Measurements from ENCODE around the gene SFT2D3. TPM values are rescaled to one million over a fixed set of nuclear protein-coding genes. Genes with fewer than 3 reads are reported as not detected.
A peak's percentile ranks its signal among the peaks of the same experiment; 100 is the strongest.

SFT2D3 gene
- total RNA-seq, 1 experiment from 2014 or later, result 3.1 TPM

DNA sequence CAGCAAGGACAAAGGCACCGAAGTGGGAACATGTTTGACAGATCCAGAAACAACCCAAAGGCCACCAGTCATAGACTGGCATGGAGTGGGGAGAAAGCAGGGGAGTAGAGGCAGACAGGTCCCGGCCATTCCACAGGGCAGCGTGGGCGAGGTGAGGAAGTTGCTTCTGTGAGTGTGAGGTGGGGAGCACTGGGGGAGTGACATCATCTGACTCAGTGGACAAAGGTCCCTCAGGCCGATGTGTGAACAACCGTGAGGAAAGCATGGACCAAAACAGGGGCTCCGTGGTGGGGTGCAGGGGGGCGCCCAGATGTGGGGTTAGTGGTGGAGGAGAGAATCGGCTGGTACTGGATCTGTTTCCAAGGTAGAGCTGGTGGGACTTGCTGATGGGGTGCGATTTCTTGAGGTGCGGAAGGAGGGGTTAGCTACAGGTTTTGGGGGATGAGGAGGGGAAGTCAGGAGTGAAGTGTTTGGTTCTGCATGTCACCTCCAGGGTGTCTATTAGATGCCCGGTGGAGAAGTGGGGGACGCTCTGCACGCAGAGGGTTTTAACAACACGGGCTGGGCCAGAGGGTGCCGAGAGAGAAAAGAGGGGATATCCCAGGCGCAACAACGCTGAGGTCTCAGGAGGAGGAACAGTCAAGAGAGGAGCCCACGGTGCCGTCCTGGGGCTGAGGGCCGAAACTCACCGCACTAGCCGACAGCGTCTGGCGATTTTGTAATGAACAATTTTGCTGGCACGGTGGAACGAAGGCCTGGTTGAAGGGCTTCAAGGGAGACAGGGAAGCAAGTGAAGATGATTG is 2.5 kb upstream of the SFT2D3 start:
- ChIA-PET RAD21 (ENCODE audit: low non-redundant PET in 1 of 2, low total read pairs in 2 of 2, uncharacterized antibody in 2 of 2, unreplicated experiment in 2 of 2) (no interaction called here), CTCF (no interaction called here), POLR2A (no interaction called here)
- H4K20me1 ChIP-seq (ENCODE audit: insufficient read depth), result no peaks in the 10 kb centered on the region
- TF ChIP-seq FOSL1 (IDR thresholded peaks at IDR 0.05; ENCODE audit: low read depth) (no peak), TCF7L2 (IDR thresholded peaks at IDR 0.05; ENCODE audit: borderline replicate concordance, extremely low read depth, insufficient read depth, insufficient read length) (no peak), POLR2AphosphoS5 (IDR thresholded peaks at IDR 0.05; ENCODE audit: low read depth, low read length) (no peak)
- TF ChIP-seq, protein P1, sequence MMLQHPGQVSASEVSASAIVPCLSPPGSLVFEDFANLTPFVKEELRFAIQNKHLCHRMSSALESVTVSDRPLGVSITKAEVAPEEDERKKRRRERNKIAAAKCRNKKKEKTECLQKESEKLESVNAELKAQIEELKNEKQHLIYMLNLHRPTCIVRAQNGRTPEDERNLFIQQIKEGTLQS (IDR thresholded peaks at IDR 0.05), result no peak
- H3K9ac ChIP-seq (ENCODE audit: low read length), result no peak overlapping the region
- 0 out of 4 replicates have a peak, but pooled peaks cover 0 to 6% of the 10 kb centered on the region in 2 experiments for H3K36me3 ChIP-seq (ENCODE audit: control insufficient read depth in 1 of 2, insufficient read depth in 2 of 2, low read length in 2 of 2)
- intact Hi-C loops (cut with micrococcal nuclease), result no loop called here
- H3K4me1 ChIP-seq (ENCODE audit: control insufficient read depth in 1 of 2, insufficient read depth in 2 of 2, low read length in 2 of 2), result peaks cover 13 to 59% of the 10 kb centered on the region in 2 experiments
- H3K9me3 ChIP-seq (ENCODE audit: control insufficient read depth in 1 of 2, insufficient read depth in 1 of 2, low read depth in 1 of 2, low read length in 2 of 2), result no peaks in the 10 kb centered on the region
- H3K4me3 ChIP-seq (replicated peaks in 1 of 2; ENCODE audit: low read depth in 1 of 2, low read length in 2 of 2), result no peak overlapping the region
- ATAC-seq (no peak), DNase-seq (ENCODE audit: low read depth, low spot score) (no peak)
- no peaks in the 10 kb centered on the region for H3K27me3 ChIP-seq (ENCODE audit: insufficient read depth, low read length)
- no peak overlapping the region for H3K27ac ChIP-seq (ENCODE audit: low read depth, low read length)
- no peak overlapping the region for H2AFZ ChIP-seq (ENCODE audit: low read depth, low read length, poor library complexity, severe bottlenecking)
- no TSS peak for BruUV-seq (replicated peaks)
- no peaks in the 10 kb centered on the region for H3K9me2 ChIP-seq (ENCODE audit: insufficient read depth)
- H3K79me2 ChIP-seq (ENCODE audit: insufficient read depth, low read length), result peaks cover 13% of the 10 kb centered on the region
- H3K4me2 ChIP-seq (ENCODE audit: low read length), result no peak overlapping the region

DNA sequence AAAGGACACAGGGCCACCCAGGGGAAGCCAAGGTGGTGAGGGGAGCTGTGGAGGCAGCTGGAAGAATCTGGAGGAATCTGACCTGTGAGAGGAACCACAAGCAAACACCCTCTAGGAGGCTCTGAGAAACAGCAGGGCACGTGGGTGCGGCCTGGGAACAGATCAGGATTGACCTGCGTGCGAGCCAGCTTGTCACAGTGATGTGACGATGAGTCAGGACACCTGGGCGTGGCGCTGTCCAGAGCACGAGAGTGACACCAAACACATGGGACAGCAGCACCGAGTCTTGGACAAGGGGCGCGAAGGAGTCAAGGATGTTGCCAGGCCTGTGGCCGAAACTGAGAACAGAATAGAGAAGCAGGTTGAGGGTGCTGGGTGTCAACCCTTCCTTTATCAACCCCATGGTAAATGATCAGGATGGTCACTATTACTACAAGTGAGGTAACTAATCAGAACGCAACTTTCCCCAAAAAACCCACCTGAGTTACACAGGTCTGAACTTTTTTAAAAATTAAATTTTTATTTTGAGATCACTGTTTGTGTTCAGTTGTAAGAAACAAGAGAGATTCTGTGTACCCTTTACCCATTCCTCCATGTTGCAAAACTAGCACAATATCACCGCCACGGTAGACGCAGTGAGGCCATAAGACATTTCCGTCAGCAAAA is 637 bp upstream of the SFT2D3 start:
- H4K20me1 ChIP-seq (ENCODE audit: insufficient read depth), result no peaks in the 10 kb centered on the region
- no peak overlapping the region for H2AFZ ChIP-seq (ENCODE audit: low read depth, low read length, poor library complexity, severe bottlenecking)
- DNase-seq (ENCODE audit: low read depth, low spot score) (peak; percentile 95), ATAC-seq (peak; percentile 68)
- no peaks in the 10 kb centered on the region for H3K9me3 ChIP-seq (ENCODE audit: control insufficient read depth in 1 of 2, insufficient read depth in 1 of 2, low read depth in 1 of 2, low read length in 2 of 2)
- H3K4me3 ChIP-seq (replicated peaks in 1 of 2; ENCODE audit: low read depth in 1 of 2, low read length in 2 of 2), result peak overlapping the region; percentile 59 to 72
- ChIA-PET RAD21 (ENCODE audit: low non-redundant PET in 1 of 2, low total read pairs in 2 of 2, uncharacterized antibody in 2 of 2, unreplicated experiment in 2 of 2) (interaction anchor here in 1 of 2 experiments (1.0 kb wide), 1 partner anchor 110 kb away, joined by 4 read pairs; no protein-coding TSS in a partner anchor), CTCF (interaction anchor here (1.0 to 1.8 kb wide), 2 partner anchors 109 to 504 kb away, joined by 3 to 9 read pairs; no protein-coding TSS in a partner anchor), POLR2A (interaction anchor here (0.7 to 1.0 kb wide), 4 partner anchors 11 to 504 kb away, joined by 3 to 4 read pairs (median 3); no protein-coding TSS in a partner anchor)
- intact Hi-C loops (cut with micrococcal nuclease), result loop anchor here (2.0 kb wide), 2 partner anchors 110 to 174 kb away; partner anchors contain the start of gene IWS1
- BruUV-seq (replicated peaks), result TSS peak; percentile 87
- peak overlapping the region; percentile 79 for H3K9ac ChIP-seq (ENCODE audit: low read length)
- H3K27me3 ChIP-seq (ENCODE audit: insufficient read depth, low read length), result no peaks in the 10 kb centered on the region
- H3K9me2 ChIP-seq (ENCODE audit: insufficient read depth), result no peaks in the 10 kb centered on the region
- H3K27ac ChIP-seq (ENCODE audit: low read depth, low read length), result peak overlapping the region; percentile 98
- peaks cover 13% of the 10 kb centered on the region for H3K79me2 ChIP-seq (ENCODE audit: insufficient read depth, low read length)
- H3K36me3 ChIP-seq (ENCODE audit: control insufficient read depth in 1 of 2, insufficient read depth in 2 of 2, low read length in 2 of 2), result peaks cover 2 to 6% of the 10 kb centered on the region in 2 experiments; a peak in 2 of 4 replicates
- peaks cover 13 to 44% of the 10 kb centered on the region in 2 experiments for H3K4me1 ChIP-seq (ENCODE audit: control insufficient read depth in 1 of 2, insufficient read depth in 2 of 2, low read length in 2 of 2)
- H3K4me2 ChIP-seq (ENCODE audit: low read length), result peak overlapping the region; percentile 83
- TF ChIP-seq, protein P2, sequence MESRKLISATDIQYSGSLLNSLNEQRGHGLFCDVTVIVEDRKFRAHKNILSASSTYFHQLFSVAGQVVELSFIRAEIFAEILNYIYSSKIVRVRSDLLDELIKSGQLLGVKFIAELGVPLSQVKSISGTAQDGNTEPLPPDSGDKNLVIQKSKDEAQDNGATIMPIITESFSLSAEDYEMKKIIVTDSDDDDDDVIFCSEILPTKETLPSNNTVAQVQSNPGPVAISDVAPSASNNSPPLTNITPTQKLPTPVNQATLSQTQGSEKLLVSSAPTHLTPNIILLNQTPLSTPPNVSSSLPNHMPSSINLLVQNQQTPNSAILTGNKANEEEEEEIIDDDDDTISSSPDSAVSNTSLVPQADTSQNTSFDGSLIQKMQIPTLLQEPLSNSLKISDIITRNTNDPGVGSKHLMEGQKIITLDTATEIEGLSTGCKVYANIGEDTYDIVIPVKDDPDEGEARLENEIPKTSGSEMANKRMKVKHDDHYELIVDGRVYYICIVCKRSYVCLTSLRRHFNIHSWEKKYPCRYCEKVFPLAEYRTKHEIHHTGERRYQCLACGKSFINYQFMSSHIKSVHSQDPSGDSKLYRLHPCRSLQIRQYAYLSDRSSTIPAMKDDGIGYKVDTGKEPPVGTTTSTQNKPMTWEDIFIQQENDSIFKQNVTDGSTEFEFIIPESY (IDR thresholded peaks at IDR 0.05; ENCODE audit: extremely low read depth, insufficient replicate concordance, low read length), result peak; percentile 39
- TF ChIP-seq TCF7L2 (IDR thresholded peaks at IDR 0.05; ENCODE audit: borderline replicate concordance, extremely low read depth, insufficient read depth, insufficient read length) (peak; percentile 74), ZNF274 (IDR thresholded peaks at IDR 0.05; ENCODE audit: low read depth, low read length) (no peak), JUND (IDR thresholded peaks at IDR 0.05) (peak; percentile 83), POLR2A (IDR thresholded peaks at IDR 0.05; ENCODE audit: borderline replicate concordance, extremely low read depth, insufficient read depth, insufficient read length) (no peak), SP1 (IDR thresholded peaks at IDR 0.05; ENCODE audit: low read depth) (peak; percentile 82), SIN3A (IDR thresholded peaks at IDR 0.05; ENCODE audit: low read depth) (peak; percentile 95), SRF (IDR thresholded peaks at IDR 0.05; ENCODE audit: low read depth) (no peak), CBX3 (IDR thresholded peaks at IDR 0.05; ENCODE audit: low read depth) (peak; percentile 81)
- TF ChIP-seq, protein P1 (IDR thresholded peaks at IDR 0.05), result no peak
- TF ChIP-seq, protein P3, sequence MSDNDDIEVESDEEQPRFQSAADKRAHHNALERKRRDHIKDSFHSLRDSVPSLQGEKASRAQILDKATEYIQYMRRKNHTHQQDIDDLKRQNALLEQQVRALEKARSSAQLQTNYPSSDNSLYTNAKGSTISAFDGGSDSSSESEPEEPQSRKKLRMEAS (IDR thresholded peaks at IDR 0.05), result peak; percentile 99

All from HCT116 (cell line).